Renal cortical epithelial cell (primary cell): ENCODE data around the gene SCYGR3. TPM values are rescaled to one million over a fixed set of nuclear protein-coding genes. Genes with fewer than 3 reads are reported as not detected.

ENCODE experiments used
- total RNA-seq: library from RNA; depleted of rRNA; stranded (reverse); fragments of >200 nt; gene quantifications from 2 replicates; pipeline ENCODE4 v1.2.3, GENCODE V29; 2014

SCYGR3 gene
- total RNA-seq, 1 donor from 2014 or later: not detected

Other genes with a start within 250 kb of the SCYGR3 start
- not detected in 2 replicates for gene TM4SF20, start 235.5 kb downstream of the SCYGR3 start, total RNA-seq
- gene SCYGR1, start 226.9 kb downstream of the SCYGR3 start, total RNA-seq: not detected in 2 replicates
- 81.1 and 126 TPM in 2 replicates for gene AGFG1, start 142.7 kb downstream of the SCYGR3 start, total RNA-seq
- gene SCYGR2, start 15.9 kb downstream of the SCYGR3 start, total RNA-seq: not detected in 2 replicates
- gene SCYGR4, start 2.7 kb upstream of the SCYGR3 start, total RNA-seq: not detected in 2 replicates
- gene SCYGR5, start 52.0 kb upstream of the SCYGR3 start, total RNA-seq: not detected in 2 replicates
- 0.35 and 4.0 TPM in 2 replicates for gene SLC19A3, start 103.2 kb upstream of the SCYGR3 start, total RNA-seq
- gene SCYGR6, start 109.9 kb upstream of the SCYGR3 start, total RNA-seq: not detected in 2 replicates
- not detected in 2 replicates for gene SCYGR7, start 113.5 kb upstream of the SCYGR3 start, total RNA-seq
- gene SCYGR8, start 131.1 kb upstream of the SCYGR3 start, total RNA-seq: not detected in 2 replicates
- 1.4 and 204 TPM in 2 replicates for gene CCL20, start 199.0 kb upstream of the SCYGR3 start, total RNA-seq